Trophoblast cell (in vitro differentiated cells and primary cell): ENCODE results near the gene LDAF1.

Experiments
- DNase-seq, 2 donors: peaks; one replicate each; pipeline ENCODE4 v3.0.0-alpha.2; 2016
- H2AFZ ChIP-seq: 2 replicates; pipeline ENCODE4 v1.6.1; 2013; ENCODE audit warnings: low read length, moderate library complexity, mild to moderate bottlenecking; ENCODE audit not compliant: insufficient read depth, poor library complexity
- H2AK5ac ChIP-seq: 2 replicates; pipeline ENCODE4 v1.6.1; 2013; ENCODE audit warnings: mild to moderate bottlenecking, low read length
- H2BK120ac ChIP-seq: 2 replicates; pipeline ENCODE4 v1.6.1; 2013; ENCODE audit warnings: low read length, mild to moderate bottlenecking, moderate library complexity; ENCODE audit not compliant: insufficient read depth, poor library complexity
- H2BK12ac ChIP-seq: 2 replicates; pipeline ENCODE4 v1.6.1; 2013; ENCODE audit warnings: mild to moderate bottlenecking, low read length, moderate library complexity
- H2BK5ac ChIP-seq: 2 replicates; pipeline ENCODE4 v1.6.1; 2013; ENCODE audit warnings: low read length, low read depth, moderate library complexity, mild to moderate bottlenecking; ENCODE audit not compliant: poor library complexity
- H3K14ac ChIP-seq: 2 replicates; pipeline ENCODE4 v1.6.1; 2013; ENCODE audit warnings: mild to moderate bottlenecking, low read length
- H3K18ac ChIP-seq: 2 replicates; pipeline ENCODE4 v1.6.1; 2013; ENCODE audit warnings: mild to moderate bottlenecking, low read length
- H3K23ac ChIP-seq: 2 replicates; pipeline ENCODE4 v1.6.1; 2013; ENCODE audit warnings: low read length
- H3K27ac ChIP-seq: 2 replicates; pipeline ENCODE4 v1.5.1; 2013; ENCODE audit warnings: low read depth, mild to moderate bottlenecking, inconsistent platforms, low read length, moderate library complexity
- H3K27me3 ChIP-seq: 2 replicates; pipeline ENCODE4 v1.6.1; 2013; ENCODE audit warnings: inconsistent platforms, mild to moderate bottlenecking, low read length, moderate library complexity; ENCODE audit not compliant: insufficient read depth
- H3K36me3 ChIP-seq, 2 experiments: 1 replicate in 1 of 2; 2 replicates in 1 of 2; pipeline ENCODE4 v1.6.1; 2013; ENCODE audit warnings: low read length in 2 of 2, mild to moderate bottlenecking in 2 of 2, moderate library complexity in 1 of 2; ENCODE audit not compliant: insufficient read depth in 2 of 2, control insufficient read depth in 1 of 2
- H3K4ac ChIP-seq: 2 replicates; pipeline ENCODE4 v1.6.1; 2013; ENCODE audit warnings: low read depth, mild to moderate bottlenecking, low read length, moderate library complexity
- H3K4me1 ChIP-seq, 2 experiments: 1 replicate in 1 of 2; 2 replicates in 1 of 2; pipeline ENCODE4 v1.6.1; 2013; ENCODE audit warnings: low read length in 2 of 2, mild to moderate bottlenecking in 2 of 2, moderate library complexity in 1 of 2; ENCODE audit not compliant: insufficient read depth in 2 of 2, control insufficient read depth in 1 of 2
- H3K4me2 ChIP-seq: 2 replicates; pipeline ENCODE4 v1.6.1; 2013; ENCODE audit warnings: inconsistent platforms, mild to moderate bottlenecking, low read length, moderate library complexity
- H3K4me3 ChIP-seq: 2 replicates; pipeline ENCODE4 v1.5.1; 2013; ENCODE audit warnings: mild to moderate bottlenecking, low read depth, low read length, inconsistent platforms
- H3K79me1 ChIP-seq: one replicate; pipeline ENCODE4 v1.6.1; 2013; ENCODE audit warnings: low read length
- H3K79me2 ChIP-seq: 2 replicates; pipeline ENCODE4 v1.6.1; 2013; ENCODE audit warnings: low read length, mild to moderate bottlenecking; ENCODE audit not compliant: control insufficient read depth, insufficient read depth, poor library complexity
- H3K9ac ChIP-seq: 2 replicates; pipeline ENCODE4 v1.6.1; 2013; ENCODE audit warnings: mild to moderate bottlenecking, low read length
- H3K9me3 ChIP-seq: 2 replicates; pipeline ENCODE4 v1.6.1; 2013; ENCODE audit warnings: low read depth, mild to moderate bottlenecking, control low read depth, inconsistent platforms, low read length; ENCODE audit not compliant: insufficient read depth
- H4K12ac ChIP-seq: 2 replicates; pipeline ENCODE4 v1.6.1; 2013; ENCODE audit warnings: low read depth, mild to moderate bottlenecking, low read length, moderate library complexity
- H4K8ac ChIP-seq: 2 replicates; pipeline ENCODE4 v1.6.1; 2013; ENCODE audit warnings: low read depth, mild to moderate bottlenecking, low read length, moderate library complexity
- H4K91ac ChIP-seq: one replicate; pipeline ENCODE4 v1.6.1; 2013; ENCODE audit warnings: low read depth, mild to moderate bottlenecking, low read length, moderate library complexity
- WGBS: extraction: QIAGEN DNeasy Blood & Tissue Kit; methylation state at CpG from one replicate; pipeline ENCODE4 v1.1.7; 2013; ENCODE audit warnings: missing lambda C conversion rate; ENCODE audit not compliant: insufficient read length, insufficient coverage; ENCODE audit errors: extremely low coverage; 5-methylcytosine and 5-hydroxymethylcytosine counted together

Gene LDAF1

GRCh38 chr16:21130811-21131210 lies 27.7 kb upstream of the LDAF1 start:
- H3K36me3 ChIP-seq, result no peaks in the 10 kb centered on the region
- H2AFZ ChIP-seq, result no peak overlapping the region
- H2BK120ac ChIP-seq, result no peak overlapping the region
- no peak for DNase-seq
- no peak overlapping the region for H4K91ac ChIP-seq
- H2AK5ac ChIP-seq, result no peak overlapping the region
- H4K12ac ChIP-seq, result no peak overlapping the region
- H3K9me3 ChIP-seq, result peaks cover 1% of the 10 kb centered on the region
- H3K4me3 ChIP-seq, result no peak overlapping the region
- H3K79me2 ChIP-seq, result no peaks in the 10 kb centered on the region
- no peak overlapping the region for H2BK12ac ChIP-seq
- no peak overlapping the region for H3K14ac ChIP-seq
- H4K8ac ChIP-seq, result no peak overlapping the region
- no CpG with 5 or more reads among the region's 3 CpGs for WGBS
- no peak overlapping the region for H3K18ac ChIP-seq
- peaks cover 2% of the 10 kb centered on the region for H3K27me3 ChIP-seq
- no peak overlapping the region for H3K4me2 ChIP-seq
- H2BK5ac ChIP-seq, result no peak overlapping the region
- no peak overlapping the region for H3K23ac ChIP-seq
- no peak overlapping the region for H3K4ac ChIP-seq
- no peaks in the 10 kb centered on the region for H3K79me1 ChIP-seq
- H3K9ac ChIP-seq, result no peak overlapping the region
- no peaks in the 10 kb centered on the region for H3K4me1 ChIP-seq
- H3K27ac ChIP-seq, result no peak overlapping the region

DNA sequence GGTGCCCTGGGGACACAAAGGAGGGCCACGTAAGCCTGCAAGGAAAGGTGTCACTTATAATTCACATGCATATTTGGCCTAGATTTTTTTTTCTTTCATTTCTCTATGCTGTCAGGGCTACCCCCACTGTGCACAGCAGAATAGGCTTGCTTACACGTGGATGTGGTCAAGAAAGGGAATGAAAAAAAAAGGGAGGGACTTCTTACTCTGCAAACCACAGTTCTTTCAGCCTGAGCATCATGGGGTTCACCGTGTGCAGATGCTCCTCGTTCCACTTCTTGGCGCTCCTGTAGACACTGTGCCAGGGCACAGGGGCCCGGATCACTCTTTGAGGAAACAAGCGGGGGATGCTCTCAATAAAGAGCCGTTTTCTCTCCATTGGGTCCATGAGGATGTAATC lies 24.4 kb upstream of the LDAF1 start:
- Histone ChIP-seq H3K79me2 (no peaks in the 10 kb centered on the region), H3K27me3 (no peaks in the 10 kb centered on the region), H4K12ac (no peak overlapping the region), H3K4ac (no peak overlapping the region), H3K27ac (no peak overlapping the region), H2AFZ (no peak overlapping the region), H2BK12ac (no peak overlapping the region), H3K36me3 (no peaks in the 10 kb centered on the region), H2AK5ac (no peak overlapping the region), H3K4me1 (no peaks in the 10 kb centered on the region), H3K4me2 (no peak overlapping the region), H4K91ac (no peak overlapping the region), H3K9me3 (peaks cover 1% of the 10 kb centered on the region), H4K8ac (no peak overlapping the region), H2BK120ac (no peak overlapping the region), H3K14ac (no peak overlapping the region), H3K79me1 (no peaks in the 10 kb centered on the region), H3K9ac (no peak overlapping the region), H3K23ac (no peak overlapping the region), H3K4me3 (no peak overlapping the region), H3K18ac (no peak overlapping the region), H2BK5ac (no peak overlapping the region)
- no CpG with 5 or more reads among the region's 8 CpGs for WGBS
- DNase-seq, result no peak

- Histone ChIP-seq H3K23ac (no peak overlapping the region), H3K14ac (no peak overlapping the region), H2BK5ac (no peak overlapping the region), H4K12ac (no peak overlapping the region), H3K27me3 (no peaks in the 10 kb centered on the region), H3K27ac (no peak overlapping the region), H3K4ac (no peak overlapping the region), H2AFZ (no peak overlapping the region), H3K36me3 (no peaks in the 10 kb centered on the region), H3K4me1 (no peaks in the 10 kb centered on the region), H2BK12ac (no peak overlapping the region), H4K91ac (no peak overlapping the region), H3K79me2 (no peaks in the 10 kb centered on the region), H3K9me3 (peaks cover 2% of the 10 kb centered on the region), H3K9ac (no peak overlapping the region), H2BK120ac (no peak overlapping the region), H3K18ac (no peak overlapping the region), H3K79me1 (no peaks in the 10 kb centered on the region), H2AK5ac (no peak overlapping the region), H3K4me2 (no peak overlapping the region), H4K8ac (no peak overlapping the region), H3K4me3 (no peak overlapping the region)
- WGBS, result no CpG with 5 or more reads among the region's 5 CpGs
- DNase-seq, result no peak
Measured at GRCh38 chr16:21145738-21146137, 12.7 kb upstream of the LDAF1 start.

DNA sequence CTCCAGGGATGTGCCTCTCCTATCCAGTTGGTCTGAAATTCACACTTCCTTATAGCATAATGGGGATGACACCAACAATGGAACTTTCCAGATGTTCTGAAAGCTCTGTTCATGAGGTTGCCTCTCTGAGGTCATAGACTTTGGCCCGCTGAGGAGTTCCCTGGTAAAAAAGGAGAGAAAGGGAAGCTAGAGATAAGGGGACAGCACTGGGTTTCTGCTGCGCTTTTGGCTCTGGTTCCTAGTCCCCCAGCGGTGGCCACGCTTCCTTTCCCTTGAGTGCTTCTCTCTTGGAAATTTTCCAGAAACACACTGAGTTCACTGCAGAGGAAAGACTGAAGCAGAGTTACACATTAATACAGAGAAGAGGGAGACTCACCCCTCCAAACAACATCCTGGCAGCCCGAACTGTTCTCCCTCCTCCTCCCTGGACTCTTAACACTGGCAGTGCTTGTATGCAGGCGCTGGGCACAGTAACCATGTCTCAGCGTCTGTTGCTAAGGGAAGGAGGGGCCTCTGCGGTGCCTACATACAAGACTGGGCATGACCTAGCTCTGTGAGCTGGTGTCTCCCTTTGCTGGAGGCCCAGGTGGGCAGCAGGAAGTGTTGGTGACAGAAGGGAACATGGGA lies 8.0 kb upstream of the LDAF1 start, which contains the start of gene DNAH3:
TSS of gene DNAH3 (minus strand) at position 472 of the 627 bp plus-strand sequence. CDS start 527 bp downstream, outside the sequence.
- H2AFZ ChIP-seq, result no peak within 1 kb of the TSS
- H3K4me2 ChIP-seq, result no peak within 1 kb of the TSS
- no peak for DNase-seq
- no peak within 1 kb of the TSS for H3K4me3 ChIP-seq
- H2BK12ac ChIP-seq, result no peak within 1 kb of the TSS
- H3K27me3 ChIP-seq, result no peaks in the 10 kb centered on the region
- H3K4ac ChIP-seq, result no peak within 1 kb of the TSS
- no peaks in the 10 kb centered on the region for H3K79me2 ChIP-seq
- H4K12ac ChIP-seq, result no peak within 1 kb of the TSS
- no peaks in the 10 kb centered on the region for H3K79me1 ChIP-seq
- WGBS, result no CpG with 5 or more reads among the region's 8 CpGs
- H3K36me3 ChIP-seq, result no peaks in the 10 kb centered on the region
- no peaks in the 10 kb centered on the region for H3K4me1 ChIP-seq
- no peak within 1 kb of the TSS for H2AK5ac ChIP-seq
- no peak within 1 kb of the TSS for H3K14ac ChIP-seq
- H3K23ac ChIP-seq, result no peak within 1 kb of the TSS
- H3K18ac ChIP-seq, result no peak within 1 kb of the TSS
- no peak within 1 kb of the TSS for H4K8ac ChIP-seq
- no peak within 1 kb of the TSS for H3K9ac ChIP-seq
- no peak within 1 kb of the TSS for H2BK5ac ChIP-seq
- H3K27ac ChIP-seq, result no peak within 1 kb of the TSS
- no peak within 1 kb of the TSS for H2BK120ac ChIP-seq
- H3K9me3 ChIP-seq, result peaks cover 1% of the 10 kb centered on the region
- H4K91ac ChIP-seq, result no peak within 1 kb of the TSS
